GM19043 (cell line): ENCODE results near the gene CYBA.

Experiments used
- ATAC-seq: cut with Tn5 transposase; IDR thresholded peaks from one replicate; pipeline ENCODE4 v1.9.1; 2021; ENCODE audit warnings: low read depth; ENCODE audit not compliant: unreplicated experiment

CYBA gene

DNA sequence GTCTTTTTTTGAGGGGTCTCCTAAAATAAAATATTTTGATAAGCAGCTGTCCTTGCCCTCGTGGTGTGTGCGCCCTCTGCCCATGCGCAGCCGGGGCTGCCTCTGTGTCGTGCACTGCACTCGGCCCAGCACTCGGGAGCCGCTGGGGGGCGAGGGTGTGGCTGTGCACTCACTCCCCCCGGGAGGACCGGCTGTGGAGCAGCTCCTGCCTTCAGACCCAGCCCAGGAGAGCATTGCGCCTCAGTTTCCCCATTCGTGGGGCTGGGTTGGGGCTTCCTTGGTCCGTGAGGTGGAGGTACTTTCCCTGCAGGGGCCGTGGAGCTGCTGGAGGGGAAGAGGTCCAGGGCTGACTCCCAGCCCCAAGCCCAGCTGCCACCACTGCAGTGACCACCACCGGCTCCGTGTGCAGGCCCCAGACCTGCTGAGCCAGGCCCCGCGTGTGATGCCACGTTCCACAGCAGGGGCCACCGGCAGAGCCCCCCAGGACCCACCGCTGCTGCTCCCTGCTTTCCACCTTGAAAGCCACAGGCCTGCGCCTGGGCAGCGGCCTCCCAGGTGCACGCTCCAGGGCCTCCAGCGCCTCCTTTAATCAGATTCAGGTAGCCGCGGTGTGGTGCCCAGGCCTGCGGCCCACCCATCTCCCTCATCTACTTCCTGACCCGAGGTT, 18.8 kb downstream of the CYBA start:
- ATAC-seq, result no peak

GRCh38 chr16:88631384-88631783, 19.5 kb downstream of the CYBA start:
- ATAC-seq, result no peak

- no peak for ATAC-seq
Measured at GRCh38 chr16:88630941-88631340, 19.9 kb downstream of the CYBA start.

DNA sequence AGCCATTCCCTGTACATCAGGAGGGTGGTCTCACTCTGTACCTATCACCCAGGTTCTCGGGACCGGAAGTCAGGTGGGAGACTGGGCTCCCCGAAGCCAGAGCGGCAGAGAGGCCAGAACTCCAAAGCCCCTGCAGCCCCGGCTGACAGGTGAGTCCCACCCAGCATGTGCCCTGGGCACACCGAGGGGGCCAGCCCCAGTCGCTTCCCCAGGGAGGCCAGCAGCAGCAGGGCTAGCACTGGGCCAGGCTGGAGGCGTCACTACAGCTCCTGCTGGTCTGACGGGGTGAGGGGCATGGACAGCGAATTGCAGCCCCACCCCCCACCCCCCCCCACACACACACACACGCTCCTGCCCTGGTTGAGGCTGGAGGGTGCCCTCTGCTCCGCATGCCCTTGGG, 20.4 kb downstream of the CYBA start:
- ATAC-seq, result no peak

- ATAC-seq, result no peak
Measured at GRCh38 chr16:88629835-88630234, 21.0 kb downstream of the CYBA start.

DNA sequence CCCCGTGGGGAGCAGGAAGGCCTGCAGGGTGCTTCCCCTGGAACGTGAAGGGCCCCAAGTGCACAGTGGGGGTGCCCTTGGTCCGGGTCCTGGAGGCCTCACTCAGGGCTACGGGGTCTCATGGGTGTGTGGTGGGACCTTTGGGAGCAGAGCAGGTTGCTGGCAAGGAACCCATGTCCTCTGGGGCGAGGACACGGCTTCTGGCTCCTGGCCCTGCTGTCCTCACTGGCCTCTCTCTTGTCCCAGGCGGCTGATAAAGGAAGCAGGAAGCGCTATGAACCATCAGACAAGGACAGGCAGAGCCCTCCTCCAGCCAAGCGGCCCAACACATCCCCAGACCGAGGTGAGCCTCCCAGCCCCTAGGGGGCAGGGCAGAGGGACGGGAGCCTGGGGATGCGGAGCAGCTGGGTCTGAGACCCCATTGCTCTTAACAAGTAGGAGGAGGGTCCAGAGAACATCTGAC, 22.3 kb downstream of the CYBA start:
- no peak for ATAC-seq

GRCh38 chr16:88627531-88628411, 23.1 kb downstream of the CYBA start:
- no peak for ATAC-seq

DNA sequence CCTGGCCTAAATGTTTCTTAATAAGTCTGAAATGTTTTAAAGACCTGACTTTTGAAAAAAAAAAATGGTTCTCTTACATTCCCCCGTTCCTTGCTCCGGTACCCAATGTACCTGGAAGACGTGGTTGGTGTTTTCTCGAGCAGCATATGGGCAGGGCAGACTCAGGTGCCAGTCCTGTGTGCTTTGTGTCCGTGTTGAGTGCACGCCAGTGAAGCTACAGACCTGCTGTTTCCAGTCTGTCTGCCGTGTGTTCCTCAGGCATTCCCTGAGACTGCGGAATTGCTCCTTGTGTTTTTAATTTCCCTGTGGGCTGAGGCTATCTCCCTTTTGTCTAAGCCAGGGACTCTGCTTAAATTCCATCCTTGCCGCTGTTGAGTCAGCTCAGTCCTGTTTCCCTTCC, 24.2 kb downstream of the CYBA start:
- no peak for ATAC-seq

- no peak for ATAC-seq
Measured at GRCh38 chr16:88624977-88625576, 25.8 kb downstream of the CYBA start.

DNA sequence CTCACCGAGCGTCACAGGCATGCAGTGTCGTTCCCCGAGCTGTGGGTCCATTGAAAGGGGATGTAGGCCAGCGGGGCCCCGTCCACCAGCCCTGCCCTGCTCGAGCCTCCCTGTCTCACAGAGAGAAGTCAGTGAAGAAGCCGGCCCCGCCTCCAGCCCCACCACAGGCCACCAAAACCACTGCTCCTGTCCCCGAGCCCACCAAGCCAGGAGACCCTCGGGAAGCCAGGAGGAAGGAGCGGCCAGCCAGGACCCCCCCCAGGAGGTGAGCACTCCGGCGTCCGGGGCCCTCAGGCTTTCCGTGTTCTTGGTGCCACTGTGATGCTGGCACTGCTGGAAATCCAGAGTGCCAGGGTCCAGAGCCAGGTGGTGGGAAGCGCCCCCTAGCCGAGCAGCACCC, 26.4 kb downstream of the CYBA start:
- ATAC-seq, result no peak

DNA sequence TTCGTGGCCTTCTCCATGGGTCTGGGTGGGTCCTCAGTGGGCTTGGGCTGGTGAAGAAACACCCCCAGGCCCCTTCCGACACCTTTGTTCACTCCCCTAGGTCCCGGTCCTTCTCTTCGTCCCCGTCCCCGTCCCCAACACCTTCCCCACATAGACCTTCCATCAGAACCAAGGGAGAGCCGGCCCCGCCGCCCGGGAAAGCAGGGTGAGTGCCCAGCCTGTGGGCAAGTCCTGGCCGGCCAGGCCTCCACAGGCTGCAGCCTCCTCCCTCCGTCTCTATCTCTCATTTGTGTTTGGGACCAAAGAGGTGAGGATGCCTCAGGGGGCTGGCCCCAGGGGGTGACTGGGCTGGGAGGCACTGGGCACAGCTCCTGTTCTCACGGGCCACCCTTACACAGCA, 27.0 kb downstream of the CYBA start:
- ATAC-seq, result no peak

- ATAC-seq, result no peak
Measured at GRCh38 chr16:88622866-88623265, 28.0 kb downstream of the CYBA start.

GRCh38 chr16:88622125-88622524, 28.7 kb downstream of the CYBA start:
- no peak for ATAC-seq

- no peak for ATAC-seq
Measured at GRCh38 chr16:88619859-88620815, 30.7 kb downstream of the CYBA start.

- ATAC-seq, result no peak
Measured at GRCh38 chr16:88618956-88619667, 31.7 kb downstream of the CYBA start.

- ATAC-seq, result no peak
Measured at GRCh38 chr16:88618182-88618955, 32.5 kb downstream of the CYBA start.

- no peak for ATAC-seq
Measured at GRCh38 chr16:88617268-88618031, 33.4 kb downstream of the CYBA start.

DNA sequence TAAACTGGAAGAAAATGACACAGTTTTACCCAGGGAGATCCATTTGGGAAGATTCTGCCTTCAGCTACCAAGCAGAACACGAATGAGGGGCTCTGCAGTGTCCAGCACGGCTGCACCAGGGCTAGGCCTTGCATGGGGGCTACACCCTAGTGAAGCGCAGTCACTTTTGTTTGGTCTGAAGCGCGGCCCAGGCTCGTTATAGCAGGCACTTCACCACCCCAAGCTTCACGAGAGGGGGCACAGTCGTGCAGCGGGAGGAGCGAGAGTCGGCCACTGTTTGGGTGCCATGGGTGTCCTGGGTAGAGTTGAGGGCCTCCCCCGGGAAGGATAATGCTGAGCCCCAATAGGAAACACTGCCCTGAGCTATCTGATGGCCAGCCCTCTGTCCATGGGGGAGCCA, 34.1 kb downstream of the CYBA start:
- no peak for ATAC-seq
